T-cell (primary cell): Measurements from ENCODE around the gene CKAP5. TPM values are rescaled to one million over a fixed set of nuclear protein-coding genes. Genes with fewer than 3 reads are reported as not detected.

Source experiments
- ATAC-seq, 4 experiments: fragments of 200-7000 bp in 3 of 4; fragments of 150-1000 bp in 1 of 4; cut with Tn5 transposase; replicated peaks in 1 of 4; 1 replicate in 3 of 4; 2 replicates in 1 of 4; pipeline ENCODE4 v1.10.0; 2021; ENCODE audit warnings: moderate library complexity in 3 of 4, mild to moderate bottlenecking in 2 of 4, moderate number of reproducible peaks in 1 of 4
- CTCF ChIA-PET, 2 donors: fragments of 300-600 bp; sonication (Branson Sonifier 250); formaldehyde crosslinking; loops; one replicate each; lab custom pipeline; 2022; ENCODE audit warnings: antibody characterized with exemption in 2 of 2; lab: Charles Lee
- POLR2A ChIA-PET, 2 donors: fragments of 300-600 bp; sonication (Branson Sonifier 250); formaldehyde crosslinking; loops; one replicate each; lab custom pipeline; 2022; ENCODE audit warnings: antibody characterized with exemption in 2 of 2; lab: Charles Lee
- DNase-seq, 35 experiments: peaks; one replicate each; pipeline versions ENCODE4 v3.0.0 to v3.0.0-alpha.2; 2013 to 2023
- H3K27ac ChIP-seq: one replicate; pipeline ENCODE4 v1.5.1; 2013; ENCODE audit warnings: low read length
- H3K27me3 ChIP-seq, 2 experiments: replicated peaks in 1 of 2; 1 replicate in 1 of 2; 2 replicates in 1 of 2; pipeline versions ENCODE4 v1.6.1 to v1.7.0; 2013; ENCODE audit warnings: low read length in 1 of 2, mixed read lengths in 1 of 2; ENCODE audit not compliant: control insufficient read depth in 2 of 2, insufficient read depth in 2 of 2; ENCODE audit errors: extremely low read depth in 1 of 2
- H3K36me3 ChIP-seq, 2 donors: 1 replicate in 1 of 2; 2 replicates in 1 of 2; pipeline versions ENCODE4 v1.6.1 to v1.7.0; 2013; ENCODE audit warnings: low read length in 1 of 2; ENCODE audit not compliant: control insufficient read depth in 2 of 2, insufficient read depth in 1 of 2; ENCODE audit errors: extremely low read depth in 1 of 2
- H3K4me1 ChIP-seq, 2 experiments: 1 replicate in 1 of 2; 2 replicates in 1 of 2; pipeline versions ENCODE4 v1.6.1 to v1.7.0; 2013; ENCODE audit warnings: low read length in 2 of 2, mixed read lengths in 1 of 2; ENCODE audit not compliant: insufficient read depth in 2 of 2, control insufficient read depth in 1 of 2; ENCODE audit errors: extremely low read depth in 1 of 2
- H3K4me3 ChIP-seq, 2 donors: 1 replicate in 1 of 2; 2 replicates in 1 of 2; pipeline versions ENCODE4 v1.5.1 to v1.7.0; 2013; ENCODE audit warnings: mild to moderate bottlenecking in 2 of 2, low read length in 1 of 2, moderate library complexity in 1 of 2; ENCODE audit not compliant: control insufficient read depth in 1 of 2; ENCODE audit errors: extremely low read depth in 1 of 2
- H3K9me3 ChIP-seq: 2 replicates; pipeline ENCODE4 v1.7.0; 2013
- H3K27ac Mint-ChIP-seq, 2 donors: one replicate each; pipeline ENCODE4 v1.8.0; 2020 to 2021; ENCODE audit warnings: mild to moderate bottlenecking in 2 of 2, mixed read lengths in 2 of 2
- H3K27me3 Mint-ChIP-seq, 2 donors: one replicate each; pipeline ENCODE4 v1.8.0; 2021 to 2022; ENCODE audit warnings: mixed read lengths in 2 of 2
- H3K36me3 Mint-ChIP-seq: one replicate; pipeline ENCODE4 v1.8.0; 2021; ENCODE audit warnings: mixed read lengths
- H3K4me1 Mint-ChIP-seq, 3 donors: one replicate each; pipeline ENCODE4 v1.8.0; 2020 to 2022; ENCODE audit warnings: mixed read lengths in 3 of 3, mild to moderate bottlenecking in 1 of 3
- H3K4me3 Mint-ChIP-seq, 3 donors: one replicate each; pipeline ENCODE4 v1.8.0; 2020 to 2022; ENCODE audit warnings: mild to moderate bottlenecking in 3 of 3, mixed read lengths in 3 of 3, moderate library complexity in 3 of 3
- H3K9me3 Mint-ChIP-seq, 3 donors: one replicate each; pipeline ENCODE4 v1.8.0; 2020 to 2022; ENCODE audit warnings: mixed read lengths in 3 of 3
- WGBS: methylation state at CpG from one replicate; pipeline ENCODE4 v1.1.5; 2013; ENCODE audit warnings: missing lambda C conversion rate; ENCODE audit not compliant: insufficient coverage; 5-methylcytosine and 5-hydroxymethylcytosine counted together
- total RNA-seq, 35 experiments: library from RNA in 6 of 35; stranded (reverse) in 6 of 35; fragments of 120-200 nt in 1 of 35; gene quantifications; one replicate each; pipeline versions ENCODE4 v1.2.1 to v1.2.4 and lab custom pipeline; 2013 to 2026

The CKAP5 gene
- total RNA-seq, 5 donors from 2014 or later (not counting 1 experiment from before 2014, with no cell fraction given): 34.8 to 44.6 (median 38.0) TPM

DNA sequence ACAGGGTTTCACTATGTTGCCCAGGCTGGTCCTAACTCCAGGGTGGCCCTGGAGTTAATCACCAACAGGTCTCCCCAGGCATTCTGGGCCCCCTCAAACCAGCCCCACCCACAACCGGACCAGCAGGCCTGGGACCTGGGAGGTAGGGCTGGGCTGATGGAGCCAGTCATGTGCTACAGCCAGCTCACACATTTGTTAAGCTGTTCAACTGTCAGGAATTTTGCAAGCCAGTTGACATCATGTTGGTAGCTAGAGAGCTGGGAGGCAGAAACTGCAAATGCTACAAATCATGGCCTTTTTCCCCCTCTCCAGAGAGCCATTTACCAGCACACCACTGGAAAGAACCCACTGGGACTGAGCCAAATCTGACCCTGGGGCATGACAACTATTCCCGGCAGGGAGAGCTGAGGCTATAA is 152.5 kb downstream of the CKAP5 start:
- Mint-ChIP-seq H3K4me3 (no peak overlapping the region), H3K9me3 (no peaks in the 10 kb centered on the region), H3K27ac (no peak overlapping the region), H3K4me1 (peaks cover 16 to 35% (median 33%) of the 10 kb centered on the region in 3 donors), H3K27me3 (no peaks in the 10 kb centered on the region), H3K36me3 (peaks cover 30% of the 10 kb centered on the region)
- ChIA-PET CTCF (no interaction called here), POLR2A (interaction anchor here in 1 of 2 donors (0.6 kb wide), 1 partner anchor 65 kb away, joined by 4 read pairs; no protein-coding TSS in a partner anchor)
- Histone ChIP-seq H3K27ac (no peak overlapping the region), H3K27me3 (no peaks in the 10 kb centered on the region), H3K4me3 (no peak overlapping the region), H3K9me3 (no peaks in the 10 kb centered on the region), H3K36me3 (peaks cover 37 to 70% of the 10 kb centered on the region in 2 donors), H3K4me1 (peaks cover 7 to 47% of the 10 kb centered on the region in 2 experiments)
- ATAC-seq (no peak), DNase-seq (no peak)
- 100% methylated on average over 1 of the region's 2 CpGs for WGBS

Other genes with a start within 250 kb of the CKAP5 start
- gene HARBI1, start 229.1 kb downstream of the CKAP5 start, total RNA-seq: 10 to 100 TPM in 3 of 5 donors, 1 to 10 TPM in 2; 6.7 to 17.3 (median 10.3) TPM
- 100 to 1,000 TPM in 4 of 5 donors, 10 to 100 TPM in 1; 91.8 to 115 (median 102) TPM for gene ATG13, start 228.7 kb downstream of the CKAP5 start, total RNA-seq
- gene ARHGAP1, start 145.7 kb downstream of the CKAP5 start, total RNA-seq: 10 to 100 TPM; 64.6 to 71.8 (median 70.3) TPM
- gene ZNF408, start 145.2 kb downstream of the CKAP5 start, total RNA-seq: 10 to 100 TPM in 4 of 5 donors, 1 to 10 TPM in 1; 6.1 to 22.4 (median 19.7) TPM
- under 1 TPM in 4 of 5 donors, not detected in 1; 0.26 to 0.85 (median 0.57) TPM for gene F2, start 127.1 kb downstream of the CKAP5 start, total RNA-seq
- gene LRP4, start 72.3 kb upstream of the CKAP5 start, total RNA-seq: under 1 TPM in 3 of 5 donors, not detected in 2; 0.06 to 0.26 (median 0.13) TPM
- 10 to 100 TPM; 13.3 to 16.9 (median 15.0) TPM for gene CSTPP1, start 90.5 kb upstream of the CKAP5 start, total RNA-seq